GM12875 (cell line): Measurements from ENCODE around the gene FBXO15.

Source experiments
- H3K4me3 ChIP-seq: one replicate; pipeline ENCODE4 v1.5.1; 2011; ENCODE audit warnings: low read depth, low read length, control low read depth
- TF ChIP-seq, protein P1 (sequence below): IDR thresholded peaks from 2 replicates; pipeline ENCODE4 v1.5.1; 2011; ENCODE audit warnings: low read depth, mild to moderate bottlenecking, control low read depth, inconsistent platforms, low read length, moderate library complexity, borderline replicate concordance; ENCODE audit not compliant: insufficient read depth

FBXO15 gene

DNA sequence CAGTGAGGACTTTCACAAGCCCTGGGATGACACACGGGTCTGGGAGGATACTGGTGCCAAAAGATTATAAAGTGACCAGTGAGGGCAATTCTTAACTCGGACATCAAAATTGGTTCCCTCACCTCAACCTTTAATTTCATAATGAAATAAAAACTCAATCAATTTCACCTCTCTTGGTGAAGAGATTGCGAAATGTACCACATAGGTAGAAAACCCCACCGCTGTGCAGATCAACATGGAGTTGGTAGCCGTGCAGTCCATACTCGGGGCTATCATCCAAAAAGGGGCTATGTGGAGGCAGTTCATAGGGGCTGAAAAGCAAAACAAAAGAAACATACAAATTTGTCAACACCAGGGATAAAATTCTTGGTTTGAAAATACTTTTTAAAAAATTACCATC is 24.4 kb downstream of the FBXO15 start:
- TF ChIP-seq, protein P1, sequence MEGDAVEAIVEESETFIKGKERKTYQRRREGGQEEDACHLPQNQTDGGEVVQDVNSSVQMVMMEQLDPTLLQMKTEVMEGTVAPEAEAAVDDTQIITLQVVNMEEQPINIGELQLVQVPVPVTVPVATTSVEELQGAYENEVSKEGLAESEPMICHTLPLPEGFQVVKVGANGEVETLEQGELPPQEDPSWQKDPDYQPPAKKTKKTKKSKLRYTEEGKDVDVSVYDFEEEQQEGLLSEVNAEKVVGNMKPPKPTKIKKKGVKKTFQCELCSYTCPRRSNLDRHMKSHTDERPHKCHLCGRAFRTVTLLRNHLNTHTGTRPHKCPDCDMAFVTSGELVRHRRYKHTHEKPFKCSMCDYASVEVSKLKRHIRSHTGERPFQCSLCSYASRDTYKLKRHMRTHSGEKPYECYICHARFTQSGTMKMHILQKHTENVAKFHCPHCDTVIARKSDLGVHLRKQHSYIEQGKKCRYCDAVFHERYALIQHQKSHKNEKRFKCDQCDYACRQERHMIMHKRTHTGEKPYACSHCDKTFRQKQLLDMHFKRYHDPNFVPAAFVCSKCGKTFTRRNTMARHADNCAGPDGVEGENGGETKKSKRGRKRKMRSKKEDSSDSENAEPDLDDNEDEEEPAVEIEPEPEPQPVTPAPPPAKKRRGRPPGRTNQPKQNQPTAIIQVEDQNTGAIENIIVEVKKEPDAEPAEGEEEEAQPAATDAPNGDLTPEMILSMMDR = no peak
- H3K4me3 ChIP-seq = no peak overlapping the region

DNA sequence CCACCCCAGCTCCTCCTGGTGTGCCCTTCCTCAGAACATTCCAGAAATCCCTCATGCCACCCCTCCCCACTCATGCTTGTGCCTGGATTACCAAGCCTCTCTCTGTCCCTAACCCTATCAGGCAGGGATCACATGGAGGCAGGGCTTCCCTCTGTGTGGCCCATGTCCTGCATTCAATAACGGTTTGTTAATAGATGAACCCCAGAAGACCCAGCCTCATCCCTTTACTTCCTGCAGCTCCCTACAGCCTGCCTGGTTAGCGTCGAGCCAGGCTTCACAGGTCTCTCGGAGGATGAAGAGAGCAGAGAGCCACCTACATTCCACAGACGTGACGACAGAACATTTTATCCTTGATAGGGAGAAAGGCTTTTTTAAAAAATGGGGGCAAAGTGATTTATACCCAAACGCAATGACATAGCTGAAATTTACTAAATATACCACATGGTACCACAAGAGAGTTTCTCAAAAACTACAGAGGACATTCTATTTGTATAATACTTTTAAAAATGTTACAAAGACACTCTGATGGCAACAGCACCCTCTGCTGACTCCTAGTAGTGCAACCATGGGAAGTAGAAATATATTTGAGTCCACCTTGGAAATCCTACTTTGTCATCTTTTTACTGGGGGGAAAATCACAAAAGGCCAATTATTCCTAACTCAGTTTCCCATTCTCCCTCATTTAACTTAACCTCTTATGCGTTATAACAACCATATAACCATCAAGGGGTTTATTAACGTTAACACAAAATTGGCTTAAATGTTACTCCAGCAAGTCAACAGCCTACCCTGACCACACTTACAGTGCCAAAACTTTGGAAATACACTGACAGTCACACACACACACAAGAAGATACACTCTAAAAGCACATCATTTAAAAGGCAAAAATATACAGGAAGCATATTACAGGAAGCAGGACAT is 30.7 kb downstream of the FBXO15 start:
- TF ChIP-seq, protein P1 = peak; percentile 32; the same call in 1 of the 2 replicates

DNA sequence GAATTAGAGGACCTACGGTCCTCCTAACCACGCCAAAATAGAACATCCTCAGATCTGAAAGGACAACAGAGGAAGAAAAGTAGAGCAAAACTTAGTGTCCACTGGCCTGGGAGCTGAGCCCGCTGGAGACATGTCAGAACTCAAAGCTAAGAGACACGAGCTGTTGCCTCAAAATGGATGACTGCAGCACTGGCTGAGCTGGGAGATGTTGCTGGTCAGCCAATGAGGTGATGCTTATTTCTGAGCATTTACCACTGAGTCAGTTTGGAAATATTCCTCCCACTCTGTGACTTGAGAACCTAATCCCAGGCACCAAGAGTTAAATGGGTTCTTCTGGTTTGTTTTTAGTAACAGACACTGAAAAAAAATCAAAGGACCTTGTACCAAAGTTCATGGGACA is 32.6 kb downstream of the FBXO15 start:
- TF ChIP-seq, protein P1 = no peak
- no peak overlapping the region for H3K4me3 ChIP-seq

More for the DNA sequence above, 30.7 kb downstream of the FBXO15 start:
- no peak overlapping the region for H3K4me3 ChIP-seq

DNA sequence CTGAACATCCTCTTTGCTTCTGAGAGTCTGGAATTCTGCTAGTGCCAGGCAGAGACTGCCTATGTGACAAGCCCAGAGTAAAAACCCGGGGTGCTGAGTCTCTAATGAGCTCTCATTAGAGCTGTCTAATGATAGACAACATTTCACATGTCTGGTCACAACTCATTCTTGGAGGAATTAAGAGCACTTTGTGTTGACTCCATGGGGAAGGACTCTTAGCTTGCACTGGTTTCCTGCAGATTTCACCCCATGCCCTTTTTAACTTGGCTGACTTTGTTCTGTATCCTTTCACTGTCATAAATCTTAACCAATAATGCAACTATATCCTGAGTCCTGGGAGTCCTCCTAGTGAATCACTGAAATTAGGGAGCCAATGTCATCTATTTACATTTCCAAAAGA is 33.5 kb downstream of the FBXO15 start:
- no peak overlapping the region for H3K4me3 ChIP-seq

DNA sequence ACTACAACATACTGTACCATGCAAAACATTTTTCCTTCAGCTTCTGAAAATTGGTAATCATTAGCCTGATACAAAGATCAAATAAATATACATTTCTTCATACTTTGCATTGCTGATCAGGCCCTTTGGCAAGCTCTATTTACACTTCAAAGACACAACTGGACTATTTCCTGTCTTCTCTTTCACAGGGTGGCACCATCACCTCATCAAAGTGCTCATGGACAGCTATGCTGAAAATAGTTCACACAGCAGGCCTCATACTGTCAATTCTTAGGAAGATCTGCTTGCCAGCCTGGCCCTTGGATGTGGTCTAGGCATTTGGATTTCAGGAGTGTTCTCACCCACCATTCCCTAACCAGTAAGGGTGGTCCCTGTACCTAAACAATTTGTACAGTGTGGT is 33.9 kb downstream of the FBXO15 start:
- TF ChIP-seq, protein P1 = no peak
- no peak overlapping the region for H3K4me3 ChIP-seq

More for the DNA sequence above, 33.5 kb downstream of the FBXO15 start:
- TF ChIP-seq, protein P1 = no peak

DNA sequence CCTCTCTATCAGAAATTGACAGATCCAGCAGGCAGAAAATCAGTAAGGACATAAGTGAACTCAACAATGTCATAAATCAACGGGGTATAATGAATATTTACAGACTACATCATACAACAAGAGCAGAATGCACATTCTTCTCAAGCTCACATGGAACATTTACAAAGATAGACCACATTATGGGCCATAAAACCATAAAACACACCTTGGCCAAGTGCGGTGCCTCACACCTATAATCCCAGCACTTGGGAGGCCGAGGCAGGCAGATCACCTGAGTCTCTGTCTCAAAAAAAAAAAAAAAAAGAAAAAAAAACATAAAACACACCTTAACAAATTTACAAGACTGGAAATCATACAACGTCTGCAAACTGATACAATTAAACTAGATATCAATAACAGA is 36.7 kb downstream of the FBXO15 start:
- TF ChIP-seq, protein P1 = no peak
- no peak overlapping the region for H3K4me3 ChIP-seq

DNA sequence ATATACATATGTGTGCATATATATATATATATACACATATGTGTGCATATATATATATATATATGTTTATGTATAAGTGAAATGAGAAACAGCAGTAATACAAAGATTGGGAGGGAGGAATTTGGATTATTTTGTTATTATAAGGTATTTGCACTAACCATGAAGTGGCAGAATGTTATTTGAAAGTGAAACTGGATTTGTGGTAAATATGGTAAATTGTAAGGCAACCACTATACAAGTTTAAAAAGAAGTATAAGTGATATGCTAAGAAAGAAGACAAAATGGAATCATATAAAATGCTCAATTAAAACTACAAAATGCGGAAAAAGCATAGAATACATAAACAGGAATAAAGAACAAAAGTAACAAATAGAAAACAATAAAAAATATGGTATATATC is 37.5 kb downstream of the FBXO15 start:
- H3K4me3 ChIP-seq = no peak overlapping the region
- TF ChIP-seq, protein P1 = no peak
